ENCODE measurements around the gene BRSK2.

Gene BRSK2

GRCh38 chr11:1460986-1461825, 71.5 kb downstream of the BRSK2 start:
- Histone ChIP-seq H3K9ac (no peak overlapping the region), H3K4me2 (no peak overlapping the region), H3K36me3 (peaks cover 9% of the 10 kb centered on the region; the same call in 1 of the 2 replicates), H3K27me3 (no peaks in the 10 kb centered on the region), H3K4me1 (peaks cover 41% of the 10 kb centered on the region), H3K27ac (no peak overlapping the region), H4K20me1 (no peaks in the 10 kb centered on the region), H3K4me3 (no peak overlapping the region), H3K9me3 (peaks cover 4% of the 10 kb centered on the region; the same call in 1 of the 2 replicates)
- TF ChIP-seq Cebpa-rat (IDR thresholded peaks at IDR 0.05) = no peak

- Histone ChIP-seq H3K4me2 (no peak overlapping the region), H3K4me3 (no peak overlapping the region), H3K4me1 (peaks cover 40% of the 10 kb centered on the region), H3K36me3 (peaks cover 9% of the 10 kb centered on the region; the same call in 1 of the 2 replicates), H3K9ac (no peak overlapping the region), H3K9me3 (peaks cover 4% of the 10 kb centered on the region; the same call in 1 of the 2 replicates), H4K20me1 (peaks cover 6% of the 10 kb centered on the region; the same call in 1 of the 2 replicates), H3K27ac (no peak overlapping the region), H3K27me3 (no peaks in the 10 kb centered on the region)
- TF ChIP-seq Cebpa-rat (IDR thresholded peaks at IDR 0.05) = no peak
Measured at GRCh38 chr11:1461826-1462697, 72.3 kb downstream of the BRSK2 start.

GRCh38 chr11:1462698-1462975, 72.9 kb downstream of the BRSK2 start:
- H3K27ac ChIP-seq = no peak overlapping the region
- H3K9ac ChIP-seq = no peak overlapping the region
- H3K36me3 ChIP-seq = peaks cover 9% of the 10 kb centered on the region; the same call in 1 of the 2 replicates
- no peak for TF ChIP-seq Cebpa-rat (IDR thresholded peaks at IDR 0.05)
- H3K4me3 ChIP-seq = no peak overlapping the region
- H3K27me3 ChIP-seq = no peaks in the 10 kb centered on the region
- no peak overlapping the region for H3K4me2 ChIP-seq
- peaks cover 39% of the 10 kb centered on the region for H3K4me1 ChIP-seq
- H3K9me3 ChIP-seq = peaks cover 4% of the 10 kb centered on the region; the same call in 1 of the 2 replicates
- H4K20me1 ChIP-seq = peaks cover 12% of the 10 kb centered on the region

GRCh38 chr11:1463056-1463455, 73.3 kb downstream of the BRSK2 start:
- Histone ChIP-seq H4K20me1 (peaks cover 16% of the 10 kb centered on the region), H3K36me3 (peaks cover 9% of the 10 kb centered on the region; the same call in 1 of the 2 replicates), H3K9ac (no peak overlapping the region), H3K4me3 (no peak overlapping the region), H3K4me2 (no peak overlapping the region), H3K4me1 (peaks cover 39% of the 10 kb centered on the region), H3K27ac (no peak overlapping the region), H3K9me3 (peaks cover 4% of the 10 kb centered on the region; the same call in 1 of the 2 replicates), H3K27me3 (no peaks in the 10 kb centered on the region)
- TF ChIP-seq Cebpa-rat (IDR thresholded peaks at IDR 0.05) = no peak

- Histone ChIP-seq H3K9ac (no peak overlapping the region), H3K4me2 (peak overlapping the region; percentile 16; the same call in 1 of the 2 replicates), H3K36me3 (peaks cover 34% of the 10 kb centered on the region), H3K4me1 (peaks cover 55% of the 10 kb centered on the region), H3K27me3 (no peaks in the 10 kb centered on the region), H3K9me3 (peaks cover 4% of the 10 kb centered on the region; the same call in 1 of the 2 replicates), H3K4me3 (no peak overlapping the region), H4K20me1 (peaks cover 32% of the 10 kb centered on the region), H3K27ac (0 out of 2 replicates have a peak overlapping the region, but pooled peaks have one; percentile 26)
- no peak for TF ChIP-seq Cebpa-rat (IDR thresholded peaks at IDR 0.05)
Measured at GRCh38 chr11:1466784-1467183, 77.0 kb downstream of the BRSK2 start.

- no peak for TF ChIP-seq Cebpa-rat (IDR thresholded peaks at IDR 0.05)
- Histone ChIP-seq H3K4me3 (no peak overlapping the region), H3K36me3 (peaks cover 36% of the 10 kb centered on the region), H3K9ac (no peak overlapping the region; the same call in 1 of the 2 replicates), H3K4me1 (peaks cover 55% of the 10 kb centered on the region), H3K27ac (no peak overlapping the region), H3K9me3 (peaks cover 4% of the 10 kb centered on the region; the same call in 1 of the 2 replicates), H3K27me3 (no peaks in the 10 kb centered on the region), H4K20me1 (peaks cover 32% of the 10 kb centered on the region), H3K4me2 (peak overlapping the region; percentile 70)
Measured at GRCh38 chr11:1467270-1467669, 77.5 kb downstream of the BRSK2 start.

GRCh38 chr11:1468002-1468401, 78.3 kb downstream of the BRSK2 start:
- H3K27me3 ChIP-seq = no peaks in the 10 kb centered on the region
- H3K4me3 ChIP-seq = no peak overlapping the region

GRCh38 chr11:1468473-1469066, 78.8 kb downstream of the BRSK2 start:
- Histone ChIP-seq H3K4me2 (peak overlapping the region; percentile 70), H3K27ac (peak overlapping the region; percentile 53; the same call in 1 of the 2 replicates)

More at GRCh38 chr11:1468002-1468401, 78.3 kb downstream of the BRSK2 start:
- peaks cover 34% of the 10 kb centered on the region for H4K20me1 ChIP-seq
- peaks cover 55% of the 10 kb centered on the region for H3K4me1 ChIP-seq
- peak overlapping the region; percentile 53; the same call in 1 of the 2 replicates for H3K27ac ChIP-seq
- no peak overlapping the region; the same call in 1 of the 2 replicates for H3K9ac ChIP-seq
- TF ChIP-seq Cebpa-rat (IDR thresholded peaks at IDR 0.05) = no peak
- H3K9me3 ChIP-seq = peaks cover 4% of the 10 kb centered on the region; the same call in 1 of the 2 replicates
- H3K36me3 ChIP-seq = peaks cover 44% of the 10 kb centered on the region
- H3K4me2 ChIP-seq = peak overlapping the region; percentile 70

GRCh38 chr11:1469287-1469910, 79.7 kb downstream of the BRSK2 start:
- peaks cover 50% of the 10 kb centered on the region for H3K4me1 ChIP-seq
- H3K9ac ChIP-seq = peak overlapping the region; percentile 24; the same call in 1 of the 2 replicates
- H3K27ac ChIP-seq = no peak overlapping the region
- H4K20me1 ChIP-seq = peaks cover 45% of the 10 kb centered on the region
- no peak for TF ChIP-seq Cebpa-rat (IDR thresholded peaks at IDR 0.05)
- H3K27me3 ChIP-seq = no peaks in the 10 kb centered on the region
- no peak overlapping the region for H3K4me3 ChIP-seq
- peak overlapping the region; percentile 70 for H3K4me2 ChIP-seq
- peaks cover 51% of the 10 kb centered on the region for H3K36me3 ChIP-seq
- no peaks in the 10 kb centered on the region for H3K9me3 ChIP-seq

More at GRCh38 chr11:1468473-1469066, 78.8 kb downstream of the BRSK2 start:
- H3K4me1 ChIP-seq = peaks cover 54% of the 10 kb centered on the region
- no peaks in the 10 kb centered on the region for H3K27me3 ChIP-seq
- H3K9ac ChIP-seq = no peak overlapping the region; the same call in 1 of the 2 replicates
- TF ChIP-seq Cebpa-rat (IDR thresholded peaks at IDR 0.05) = no peak
- peaks cover 49% of the 10 kb centered on the region for H3K36me3 ChIP-seq
- H4K20me1 ChIP-seq = peaks cover 40% of the 10 kb centered on the region
- peaks cover 4% of the 10 kb centered on the region; the same call in 1 of the 2 replicates for H3K9me3 ChIP-seq
- no peak overlapping the region for H3K4me3 ChIP-seq

Measured in BLaER1 (cell line).